ENCODE results near the gene ZNFX1.
A peak's percentile ranks its signal among the peaks of the same experiment; 100 is the strongest.

Gene ZNFX1

DNA sequence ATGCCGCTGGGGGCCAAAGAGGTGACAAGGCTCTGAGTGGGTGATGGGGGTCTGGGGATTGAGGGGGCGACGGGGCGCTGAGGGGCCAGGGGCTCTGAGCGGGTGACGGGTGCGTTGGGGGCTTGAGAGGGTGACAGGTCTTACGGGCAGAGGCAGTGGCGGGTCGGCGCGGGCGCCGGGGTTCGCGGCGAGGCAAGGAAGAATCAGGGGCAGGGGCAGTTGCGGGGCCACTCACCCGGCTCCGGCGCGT, 146 bp downstream of the ZNFX1 start:
- no peak for DNase-seq

DNA sequence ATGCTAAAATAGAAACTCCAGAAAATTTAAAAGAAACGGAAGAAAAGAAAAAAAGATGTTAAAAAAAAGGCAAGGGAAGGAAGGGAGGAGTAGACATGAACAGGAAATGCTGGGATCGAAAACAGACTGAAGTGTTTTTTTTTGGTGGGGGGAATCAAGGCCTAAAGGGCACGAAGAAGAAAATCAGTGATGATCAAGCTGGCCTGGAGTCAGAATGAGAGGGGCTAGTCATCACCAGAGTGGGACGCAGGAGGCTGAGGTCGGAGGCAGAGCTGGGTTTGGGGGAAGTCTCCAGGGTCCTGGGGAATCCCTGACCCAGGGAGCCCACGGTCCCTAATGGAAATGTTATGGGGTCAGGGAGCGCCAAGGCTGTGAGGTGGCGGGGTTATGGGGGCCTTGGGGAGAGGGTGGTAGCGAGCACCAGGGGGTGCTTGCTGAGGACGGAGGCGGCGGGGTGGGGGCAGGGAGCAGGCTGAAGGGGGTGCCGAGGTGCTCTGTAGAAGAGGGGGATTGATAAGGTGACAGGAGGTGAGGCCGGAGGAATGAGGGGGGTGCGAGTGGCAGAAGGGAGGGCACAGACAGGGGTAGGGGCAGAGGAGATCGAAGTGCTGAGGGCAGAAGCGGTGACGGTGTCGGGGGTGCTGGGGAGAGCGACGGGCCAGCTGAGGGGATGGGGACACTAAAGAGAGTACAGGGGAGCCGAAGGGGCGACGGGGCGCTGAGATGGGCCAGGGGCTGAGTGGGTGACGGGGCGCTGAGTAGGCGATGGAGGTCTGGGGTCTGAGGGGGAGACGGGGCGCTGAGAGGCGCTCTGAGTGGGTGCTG, 684 bp downstream of the ZNFX1 start:
- peak in 1 of 3 experiments; percentile 39 for DNase-seq

DNA sequence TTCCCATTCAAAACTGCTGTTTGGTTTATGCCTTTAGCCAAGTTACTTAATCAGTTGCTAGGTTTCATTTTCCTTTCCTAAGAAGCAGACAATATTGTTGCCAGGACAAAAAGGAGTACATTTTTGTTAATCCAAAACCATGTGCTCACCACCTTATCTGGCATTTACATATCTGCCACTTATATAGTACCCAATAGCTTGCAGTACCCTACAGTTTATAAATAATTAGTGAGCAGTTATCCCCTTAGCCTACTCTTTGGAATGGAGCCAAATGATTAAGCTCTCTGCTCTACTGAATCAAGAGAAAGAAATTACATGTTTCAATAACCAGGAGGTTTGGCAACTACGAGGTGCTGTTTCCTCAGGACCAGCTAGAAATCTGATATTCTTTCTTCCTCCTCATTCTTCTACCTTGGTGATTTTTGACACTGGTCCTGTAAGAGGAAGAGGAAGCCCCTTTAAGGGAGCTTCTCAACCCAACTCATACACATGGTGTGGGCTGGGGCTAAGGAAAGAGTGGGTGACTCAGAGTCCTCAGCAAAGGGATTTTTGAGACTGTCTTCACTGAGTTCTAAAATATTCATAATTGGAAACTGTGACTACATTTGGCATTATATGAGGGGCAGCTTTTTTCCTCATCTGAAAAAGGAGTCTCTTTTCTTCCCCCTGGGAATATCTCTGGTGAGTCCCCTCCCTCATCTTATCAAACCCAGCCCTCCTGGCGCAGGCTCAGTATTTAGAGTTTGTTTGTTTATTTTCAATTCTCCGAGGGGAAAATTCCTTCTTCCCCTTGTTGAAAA, 1.5 kb downstream of the ZNFX1 start:
- DNase-seq, result peak in 2 of 3 experiments; percentile 51 to 89

DNA sequence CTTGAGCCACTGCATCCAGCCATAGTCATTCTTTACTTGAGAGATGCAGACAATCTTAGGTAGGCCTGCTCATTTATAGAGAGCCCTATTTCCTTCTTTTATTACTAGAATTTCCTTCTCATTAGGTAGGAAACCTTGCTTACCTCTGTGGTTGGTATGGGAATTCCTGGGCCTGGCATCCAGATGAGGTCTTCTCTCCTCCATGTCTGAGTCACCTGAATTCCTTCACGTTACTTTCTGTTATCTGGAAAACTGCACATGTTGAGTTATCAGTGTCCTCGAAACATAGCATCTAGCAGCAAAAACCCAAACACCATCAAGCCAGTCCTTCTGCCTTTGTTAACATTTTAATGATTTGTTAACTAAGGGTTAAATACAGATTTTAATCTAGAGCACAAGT, 2.2 kb downstream of the ZNFX1 start:
- no peak for DNase-seq

DNA sequence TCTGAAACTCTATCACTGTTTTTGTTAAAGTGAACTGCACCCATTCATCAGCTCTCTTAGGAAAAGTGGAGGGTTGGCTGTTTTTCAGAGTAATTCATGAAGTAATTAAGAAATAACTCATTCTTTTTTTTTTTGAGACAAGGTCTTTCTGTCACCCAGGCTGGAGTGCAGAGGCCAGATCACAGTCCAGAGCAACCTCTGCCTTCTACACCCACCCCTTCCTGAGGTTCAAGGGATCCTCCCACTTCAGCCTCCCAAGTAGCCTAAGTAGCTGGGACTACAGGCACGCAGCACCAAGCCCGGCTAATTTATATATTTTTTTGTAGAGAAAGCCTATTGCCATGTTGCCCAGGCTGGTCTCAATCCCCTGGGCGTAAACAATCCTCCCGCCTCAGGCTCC, 2.6 kb downstream of the ZNFX1 start:
- DNase-seq, result no peak

DNA sequence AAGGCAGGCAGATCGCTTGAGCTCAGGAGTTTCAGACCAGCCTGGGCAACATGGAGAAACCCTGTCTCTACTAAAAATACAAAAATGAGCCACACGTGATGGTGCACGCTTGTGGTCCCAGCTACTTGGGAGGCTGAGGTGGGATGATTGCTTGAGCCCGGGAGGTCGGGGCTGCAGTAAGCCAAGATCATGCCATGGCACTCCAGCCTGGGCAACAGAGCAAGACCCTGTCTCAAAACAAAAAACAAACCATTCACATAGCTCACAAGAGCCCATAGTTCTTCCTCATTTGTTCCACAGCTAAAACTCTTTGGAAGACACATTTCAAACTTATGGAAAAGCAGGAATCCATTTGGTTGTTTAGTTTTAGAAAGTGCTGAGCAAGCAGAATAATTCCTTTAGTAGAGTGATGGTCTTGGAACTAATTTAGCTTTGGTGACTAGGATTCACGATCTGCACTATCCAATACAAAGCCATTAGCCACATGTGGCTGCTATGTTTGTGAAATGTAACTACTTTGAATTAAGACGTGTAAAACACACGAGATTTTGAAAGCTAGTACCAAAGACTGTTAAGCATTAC, 4.1 kb downstream of the ZNFX1 start:
- DNase-seq, result no peak

DNA sequence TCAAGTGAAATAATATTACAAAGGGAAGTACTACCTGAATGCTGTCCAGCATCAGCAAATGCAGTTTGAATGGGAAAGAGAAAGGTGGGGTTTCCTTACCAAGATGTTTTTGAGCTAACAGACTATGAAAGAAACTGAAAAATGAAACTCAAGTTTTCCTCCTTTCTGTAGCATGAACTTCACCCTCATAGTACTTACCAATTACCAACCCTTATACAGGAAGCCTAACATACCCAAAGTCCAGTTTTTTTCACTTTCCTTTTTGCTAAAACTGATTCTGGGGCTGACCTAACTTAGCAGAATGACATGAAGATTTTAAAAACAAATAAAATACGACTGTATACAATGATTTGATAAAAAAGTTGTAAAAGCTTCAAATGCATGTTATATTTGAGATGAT, 5.2 kb downstream of the ZNFX1 start:
- no peak for DNase-seq

DNA sequence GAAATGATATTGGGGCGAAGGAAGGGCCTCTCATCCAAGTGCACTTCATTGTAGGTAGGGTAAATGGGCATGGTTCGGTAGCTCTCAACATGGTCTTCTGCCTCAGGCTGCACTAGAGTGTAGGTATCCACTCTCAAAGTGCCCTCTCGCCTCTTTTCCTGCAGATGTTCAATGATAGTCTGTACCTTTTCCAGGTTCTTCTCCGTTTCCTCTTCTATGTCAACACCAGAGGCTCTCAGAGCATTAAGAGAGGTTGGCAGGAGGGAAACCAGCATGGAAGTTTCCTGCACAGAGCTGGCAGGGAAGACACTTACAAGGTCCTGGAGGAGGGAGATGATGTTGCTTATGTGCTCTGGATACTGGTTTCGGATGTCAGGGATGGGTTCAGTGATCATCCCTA, 7.1 kb downstream of the ZNFX1 start:
- DNase-seq, result no peak

DNA sequence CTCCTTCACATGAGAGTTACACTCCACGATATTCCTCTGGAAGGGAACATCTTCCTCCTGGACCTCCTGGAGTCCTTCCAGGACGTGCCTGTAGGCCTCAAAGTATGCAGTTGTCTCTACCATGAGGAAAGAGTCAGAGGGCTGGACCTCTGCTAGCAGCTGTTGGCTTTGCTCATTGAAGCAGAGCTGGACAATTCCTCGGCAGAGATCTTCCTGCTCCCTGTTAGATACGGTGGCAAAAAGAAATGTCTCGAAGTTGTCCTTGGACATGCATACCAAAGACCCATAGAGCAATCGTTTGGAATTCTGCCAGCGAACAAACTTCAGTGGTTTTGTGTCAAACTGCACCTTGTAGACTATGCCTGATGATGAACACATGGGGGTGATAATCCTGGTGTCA, 7.7 kb downstream of the ZNFX1 start:
- no peak for DNase-seq

DNA sequence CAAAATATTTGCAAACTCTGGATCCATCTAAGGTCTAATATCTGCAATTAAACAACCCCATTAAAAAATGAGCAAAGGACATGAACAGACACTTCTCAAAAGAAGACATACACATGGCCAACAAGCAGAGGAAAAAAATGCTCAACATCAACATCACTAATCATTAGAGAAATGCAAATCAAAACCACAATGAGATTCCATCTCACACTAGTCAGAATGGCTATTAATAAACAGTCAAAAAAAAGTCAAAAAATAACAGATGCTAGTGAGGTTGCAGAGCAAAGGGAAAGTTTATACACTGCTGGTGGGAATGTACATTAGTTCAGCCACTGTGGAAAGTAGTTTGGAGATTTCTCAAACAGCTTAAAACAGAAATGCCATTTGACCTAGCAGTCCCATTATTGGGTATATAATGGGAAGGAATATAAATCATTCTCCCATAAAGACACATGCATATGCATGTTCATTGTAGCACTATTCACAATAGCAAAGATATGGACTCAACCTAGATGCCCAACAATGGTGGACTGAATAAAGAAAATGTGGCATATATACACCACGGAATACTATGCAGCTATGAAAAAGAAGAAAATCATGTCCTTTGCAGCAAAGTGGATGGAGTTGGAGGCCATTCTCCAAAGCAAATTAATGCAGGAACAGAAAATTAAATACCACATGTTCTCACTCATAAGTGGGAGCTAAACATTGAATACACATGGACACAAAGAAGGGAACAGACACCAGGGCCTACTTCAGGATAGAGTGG, 9.1 kb downstream of the ZNFX1 start:
- no peak for DNase-seq

DNA sequence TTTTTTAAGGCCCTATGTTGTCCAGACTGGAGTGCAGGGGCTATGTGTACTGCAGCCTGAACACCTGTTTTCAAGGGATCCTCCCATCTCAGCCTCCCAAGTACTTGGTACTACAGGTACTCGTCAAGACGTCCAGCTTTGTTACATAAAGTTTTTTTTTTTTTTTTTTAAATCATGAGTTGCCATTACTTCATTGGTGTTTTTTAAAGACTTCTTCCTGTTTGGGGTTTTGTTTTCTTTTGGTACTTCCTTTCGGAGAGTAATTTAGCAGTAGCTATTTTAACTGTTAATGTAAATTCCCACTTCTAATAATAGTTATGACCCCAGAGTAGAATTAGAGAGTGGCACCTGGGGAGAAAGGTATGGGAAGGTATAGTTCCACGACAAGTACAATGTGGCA, 10.5 kb downstream of the ZNFX1 start:
- DNase-seq, result no peak

DNA sequence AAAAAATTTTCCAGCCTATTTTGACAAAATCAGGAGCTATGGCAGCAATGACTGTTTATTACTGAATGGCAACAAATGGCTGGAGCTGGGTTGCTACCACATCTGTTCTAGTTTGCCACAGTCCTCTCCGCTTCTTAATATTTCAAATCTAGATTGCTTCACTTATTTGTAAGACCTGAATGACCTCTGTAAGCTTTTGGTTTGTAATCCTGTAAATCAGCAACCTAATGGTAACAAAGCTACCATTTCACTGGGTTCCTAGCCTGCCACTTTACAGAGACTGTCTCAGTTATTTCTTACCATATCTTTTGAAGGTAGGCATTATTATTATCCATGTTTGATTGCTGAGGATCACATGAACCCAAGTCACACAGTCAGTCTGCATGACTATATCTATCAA, 15.4 kb downstream of the ZNFX1 start:
- DNase-seq, result no peak

DNA sequence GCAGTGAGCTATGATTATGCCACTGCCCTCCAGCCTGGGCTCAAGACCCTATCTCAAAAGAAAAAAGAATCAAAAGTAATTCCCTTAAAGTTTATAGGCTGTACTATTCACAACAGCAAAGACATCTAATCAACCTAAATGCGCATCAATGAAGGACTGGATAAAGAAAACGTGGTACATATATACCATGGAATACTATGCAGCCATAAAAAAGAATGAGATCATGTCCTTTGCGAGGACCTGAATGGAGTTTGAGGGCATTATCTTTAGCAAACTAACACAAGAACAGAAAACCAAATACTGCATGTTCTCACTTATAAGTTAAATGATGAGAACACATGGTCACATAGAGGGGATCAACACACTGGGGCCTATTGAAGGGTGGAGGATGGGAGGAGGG, 16.7 kb downstream of the ZNFX1 start:
- no peak for DNase-seq

DNA sequence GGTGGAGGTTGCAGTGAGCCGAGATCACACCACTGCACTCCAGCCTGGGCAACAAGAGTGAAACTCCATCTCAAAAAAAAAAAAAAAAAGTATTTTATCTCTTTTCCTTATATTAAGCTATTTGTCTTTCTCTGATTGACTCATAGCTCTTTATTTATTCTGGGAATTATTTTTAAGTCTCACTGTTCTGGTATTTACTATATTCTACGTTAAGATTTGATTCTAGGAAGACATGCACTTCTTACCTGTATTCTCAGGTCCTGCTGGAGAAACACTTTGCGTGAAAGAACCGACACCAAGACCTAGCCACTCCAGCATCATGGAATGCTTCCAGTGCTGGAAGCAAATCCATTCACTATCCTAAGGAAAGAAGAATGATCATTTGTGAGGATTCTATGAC, 17.6 kb downstream of the ZNFX1 start:
- no peak for DNase-seq

DNA sequence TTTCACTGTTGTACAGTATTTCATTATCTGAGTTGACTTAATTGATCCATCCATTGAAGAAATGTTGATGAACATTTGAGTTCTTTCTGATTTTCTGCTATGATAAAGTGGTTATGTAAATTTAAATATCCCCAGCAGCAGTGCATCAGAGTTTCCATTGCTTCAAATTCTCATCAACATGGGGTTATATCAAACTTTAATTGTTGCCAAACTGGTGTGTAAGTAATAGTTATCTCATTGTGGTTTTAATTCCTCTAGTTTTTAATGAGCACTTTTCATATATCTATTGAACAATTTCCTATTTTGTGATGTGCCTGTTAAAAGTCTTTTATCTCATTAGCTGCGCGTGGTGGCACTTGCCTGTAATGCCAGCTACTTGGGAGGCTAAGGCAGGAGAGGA, 18.1 kb downstream of the ZNFX1 start:
- DNase-seq, result no peak

DNA sequence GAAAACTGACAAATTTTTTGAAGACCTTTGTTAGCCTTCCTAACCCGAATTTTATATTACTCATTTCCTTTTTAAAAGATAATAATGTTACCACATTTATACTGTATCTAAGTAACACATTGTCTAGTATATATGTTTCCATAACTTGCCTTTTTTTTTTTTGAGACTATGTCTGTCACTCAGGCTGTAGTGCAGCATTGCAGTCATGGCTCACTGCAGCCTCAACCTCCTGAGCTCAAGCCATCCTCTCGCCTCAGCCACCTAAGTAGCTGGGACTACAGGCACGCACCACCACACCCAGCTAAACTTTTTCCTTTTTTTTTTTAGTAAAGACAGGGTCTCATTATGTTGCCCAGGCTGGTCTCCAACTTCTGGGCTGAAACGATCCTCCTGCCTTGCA, 18.6 kb downstream of the ZNFX1 start:
- no peak for DNase-seq

DNA sequence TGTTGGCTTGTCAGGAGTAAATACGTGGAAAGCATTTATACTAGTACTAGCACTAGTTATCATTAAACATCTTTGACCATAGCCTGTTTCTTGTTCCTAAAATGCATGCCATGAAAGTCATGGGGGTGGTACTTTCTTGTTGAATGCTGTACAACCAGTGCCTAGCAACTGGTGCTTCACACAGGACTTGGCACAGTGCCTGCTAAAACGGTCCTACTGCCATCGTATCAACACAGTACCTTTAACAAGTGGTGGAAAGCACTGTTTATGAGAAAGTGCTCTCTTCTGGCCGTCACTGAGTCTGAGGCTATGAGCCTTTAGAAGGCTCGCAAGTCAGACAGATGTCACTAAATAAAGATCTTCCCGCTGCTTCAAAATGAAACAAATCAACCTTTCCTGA, 21.6 kb downstream of the ZNFX1 start:
- DNase-seq, result no peak

DNA sequence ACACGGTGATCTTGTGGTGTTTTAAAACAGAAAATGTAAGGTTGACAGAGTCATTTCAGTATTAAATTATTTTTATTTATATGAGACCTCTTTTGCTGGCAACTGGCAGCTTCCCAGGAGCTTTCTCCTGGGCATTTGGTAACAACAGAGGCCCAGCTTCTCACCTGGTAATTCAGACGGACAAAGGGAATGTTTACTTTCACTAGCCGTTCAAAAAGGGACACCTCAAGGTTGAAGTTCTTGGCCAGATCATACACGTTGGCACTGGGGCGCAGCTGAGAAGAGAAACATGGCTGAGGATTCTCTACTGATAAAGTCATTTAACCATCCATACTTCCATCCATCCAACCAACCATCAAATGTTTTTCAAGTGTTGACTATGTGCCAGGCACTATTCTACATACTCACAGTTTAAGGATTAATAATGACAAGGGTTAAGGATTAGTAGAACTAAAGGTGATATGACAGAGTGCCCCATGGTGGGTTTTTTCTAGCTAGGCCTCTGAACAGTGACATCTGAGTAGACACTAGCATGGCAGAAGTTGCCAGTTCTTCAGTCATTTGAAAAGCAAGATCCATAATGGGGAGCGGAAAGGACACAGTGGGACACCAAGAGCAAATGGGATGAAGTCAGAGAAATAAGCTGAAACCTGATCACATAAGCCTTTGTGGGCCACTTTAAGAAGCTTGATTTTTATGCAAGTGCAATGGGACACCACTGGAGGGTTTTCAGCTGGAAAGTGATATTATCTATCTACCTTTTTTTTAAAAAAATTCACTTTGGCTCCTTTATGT, 25.1 kb downstream of the ZNFX1 start:
- no peak for DNase-seq

DNA sequence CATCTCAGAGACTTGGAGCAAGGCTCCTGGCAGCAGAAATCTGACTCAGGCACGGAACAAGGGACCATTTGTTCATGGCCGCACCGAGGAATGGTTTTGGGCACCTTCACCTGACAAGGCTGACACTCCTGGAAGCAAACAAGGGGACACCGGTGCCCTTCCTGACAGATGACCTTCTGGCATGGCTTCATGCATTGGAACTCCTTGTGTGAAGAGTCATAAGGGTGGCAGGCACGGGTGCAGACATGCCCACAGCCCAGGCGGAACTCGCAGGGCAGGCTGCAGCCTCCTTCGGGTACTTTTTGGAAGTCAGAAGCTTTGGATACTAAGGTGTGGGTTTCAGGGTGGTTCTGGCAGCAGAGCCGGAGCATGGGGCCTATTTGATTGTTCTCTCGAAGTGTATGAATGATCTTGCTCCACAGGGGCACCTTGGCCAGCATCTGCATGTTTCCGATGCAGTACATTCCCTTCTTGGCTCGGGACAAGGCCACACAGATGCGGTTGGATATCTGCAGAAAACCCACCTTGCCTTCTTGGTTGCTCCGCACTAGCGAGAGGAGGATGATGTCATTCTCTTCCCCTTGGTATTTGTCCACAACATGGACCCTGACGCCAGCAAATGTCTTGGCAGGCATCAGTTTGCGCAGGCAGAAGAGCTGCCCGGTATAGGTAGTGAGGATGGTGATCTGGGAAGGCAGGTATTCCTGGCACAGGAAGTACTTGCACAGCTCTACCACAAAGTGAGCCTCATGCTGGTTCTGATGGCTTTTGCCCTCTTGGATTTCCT, 28.8 kb downstream of the ZNFX1 start:
- no peak for DNase-seq

DNA sequence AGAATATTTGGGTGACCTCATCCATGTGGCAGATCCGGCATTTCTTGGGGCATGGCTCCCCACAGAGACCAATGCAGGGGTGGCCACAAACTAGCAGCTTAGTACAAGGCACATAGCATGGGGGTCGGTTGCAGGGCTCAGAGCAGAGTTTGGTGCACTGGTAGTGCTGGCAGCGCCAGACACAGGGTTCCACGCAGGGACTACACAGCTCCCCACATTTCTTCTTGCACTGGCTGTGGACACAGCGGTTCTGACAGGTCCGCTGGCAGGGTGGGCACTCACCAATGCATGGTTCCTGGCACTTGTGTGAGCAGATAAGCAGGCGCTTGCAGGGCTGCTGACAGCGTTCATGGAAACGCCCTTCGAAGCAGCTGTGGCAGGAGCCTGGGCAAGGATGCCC, 29.6 kb downstream of the ZNFX1 start:
- no peak for DNase-seq

DNA sequence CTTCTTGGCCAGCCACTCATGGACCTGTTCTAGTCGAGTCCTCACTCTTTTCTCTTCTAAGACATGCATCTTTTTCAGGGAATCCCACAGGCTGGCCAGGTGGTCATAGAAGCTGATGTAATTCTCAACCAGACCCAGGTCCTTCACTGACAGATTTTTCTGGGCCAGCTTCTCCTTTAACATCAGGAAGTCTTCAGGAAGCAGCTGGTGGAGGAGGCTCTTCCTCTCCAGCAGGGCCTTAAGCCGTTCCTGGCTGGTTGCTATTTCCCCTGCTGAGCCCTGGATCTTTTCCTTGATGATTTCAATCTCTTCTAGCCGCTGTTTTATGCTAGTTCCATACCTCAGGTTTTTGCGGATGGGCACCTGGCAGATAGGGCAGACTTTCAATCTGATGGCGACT, 30.1 kb downstream of the ZNFX1 start:
- no peak for DNase-seq

DNA sequence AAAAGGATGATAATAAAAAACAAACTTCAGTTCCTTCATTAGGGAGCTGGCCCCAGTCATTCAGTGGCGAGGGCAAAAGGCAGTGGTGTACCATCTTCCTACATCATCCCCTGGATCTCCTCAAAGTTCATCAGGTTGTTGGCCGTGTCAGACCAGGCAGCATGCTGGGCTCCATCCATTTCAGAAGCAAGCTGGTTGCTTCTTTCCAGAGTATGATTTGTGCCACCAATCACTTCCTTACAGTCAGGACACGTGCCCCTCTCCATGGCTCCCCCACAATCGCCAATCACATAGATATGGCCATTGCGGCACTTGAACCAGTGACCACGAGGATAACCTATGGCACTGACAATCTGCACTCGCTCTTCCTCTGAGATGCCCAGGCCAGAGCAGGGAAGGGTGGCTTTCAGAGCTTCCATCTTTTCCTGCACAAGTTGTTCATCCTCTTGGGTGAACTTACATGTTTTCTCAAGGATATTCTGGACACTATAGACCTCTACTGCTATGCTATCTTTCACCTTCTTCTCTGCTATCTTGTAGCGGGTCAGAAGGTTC, 30.6 kb downstream of the ZNFX1 start:
- DNase-seq, result no peak
